Measurements from ENCODE around the gene C3orf22. TPM values are rescaled to one million over a fixed set of nuclear protein-coding genes. Genes with fewer than 3 reads are reported as not detected.

Gene C3orf22
- total RNA-seq, 1 experiment from 2014 or later: not detected

DNA sequence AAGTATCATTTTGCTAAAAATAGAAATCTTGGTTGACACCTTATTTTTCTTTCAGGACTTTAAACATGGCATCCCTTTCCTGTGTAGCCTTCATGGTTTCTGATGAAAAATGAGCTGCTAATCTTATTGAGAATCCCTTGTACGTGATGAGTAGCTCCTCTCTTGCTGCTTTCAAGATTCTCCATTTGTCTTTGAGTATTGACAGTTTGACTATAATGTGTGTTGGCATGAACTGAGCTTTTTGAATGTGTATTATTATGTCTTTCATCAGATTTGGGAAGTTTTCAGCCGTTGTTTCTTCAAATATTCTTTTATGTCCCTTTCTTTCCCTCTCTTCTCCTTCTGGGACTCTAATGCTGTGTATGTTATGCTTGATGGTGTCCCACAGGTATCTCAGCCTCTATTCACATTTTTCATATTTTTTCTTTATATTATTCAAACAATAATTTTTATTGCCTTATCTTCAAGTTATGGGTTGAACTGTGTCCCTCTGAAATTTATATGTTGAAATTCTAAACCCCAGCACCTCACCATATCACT is 4.1 kb upstream of the C3orf22 start:
- no peak for DNase-seq (ENCODE audit: low read depth)
- in situ Hi-C loops (cut with HindIII; ENCODE audit: low pct_unique_long_range_greater_than_20kb, low sequenced_read_pairs): no loop called here

DNA sequence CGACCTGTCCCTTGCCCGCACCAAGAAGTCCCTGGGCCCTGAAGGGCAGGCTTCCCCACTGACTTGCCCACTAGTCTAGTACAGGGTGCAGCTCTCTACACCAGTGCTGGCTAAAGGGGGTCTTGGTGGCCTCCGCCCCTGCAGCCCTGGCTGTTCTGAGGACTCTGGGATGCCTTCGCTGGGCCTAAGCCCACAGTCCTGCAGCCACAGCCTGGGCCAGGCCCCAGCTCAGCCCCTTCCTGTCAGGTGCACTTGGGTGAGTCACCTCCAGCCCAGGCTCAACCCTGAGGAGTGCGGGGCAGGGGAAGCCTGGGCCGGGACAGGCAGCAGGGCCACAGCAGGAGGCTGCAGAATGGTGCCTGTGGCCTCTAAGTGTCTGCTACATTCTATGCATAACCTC is 971 bp downstream of the C3orf22 start:
- in situ Hi-C loops (cut with HindIII; ENCODE audit: low pct_unique_long_range_greater_than_20kb, low sequenced_read_pairs): no loop called here
- no peak for DNase-seq (ENCODE audit: low read depth)

- in situ Hi-C loops (cut with HindIII; ENCODE audit: low pct_unique_long_range_greater_than_20kb, low sequenced_read_pairs): no loop called here
- no peak for DNase-seq (ENCODE audit: low read depth)
These were observed 1.4 kb downstream of the C3orf22 start for GRCh38 chr3:126557415-126557745.

DNA sequence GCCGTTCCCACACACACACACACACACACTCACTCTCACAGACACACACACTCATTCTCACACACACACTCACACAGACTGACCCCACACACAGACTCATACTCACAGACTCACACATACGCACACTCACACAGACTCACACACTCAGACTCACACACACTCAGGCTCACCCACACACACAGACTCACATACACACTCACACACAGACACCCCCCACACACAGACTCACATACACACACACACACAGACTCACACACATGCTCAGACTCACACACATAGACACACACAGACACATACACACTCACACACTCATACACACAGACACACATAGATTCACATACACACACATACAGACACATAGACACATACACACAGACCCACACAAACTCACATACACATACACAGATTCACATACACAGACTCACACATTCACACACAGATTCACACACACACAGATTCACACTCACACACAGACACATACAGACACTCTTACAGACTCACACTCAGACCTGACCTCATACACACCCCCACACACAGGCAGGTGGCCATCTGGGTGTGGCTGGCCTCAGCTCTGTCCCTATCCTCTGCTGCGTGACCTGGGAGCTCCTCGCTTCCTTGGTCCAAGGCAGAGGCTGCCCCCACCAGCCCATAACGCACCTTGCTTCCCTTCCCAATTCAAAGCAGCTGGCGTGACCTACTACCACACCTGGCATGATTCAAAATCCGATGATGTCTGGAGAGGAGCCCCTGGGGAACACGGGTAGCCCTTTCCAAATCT is 1.9 kb downstream of the C3orf22 start:
- DNase-seq (ENCODE audit: low read depth): no peak
- in situ Hi-C loops (cut with HindIII; ENCODE audit: low pct_unique_long_range_greater_than_20kb, low sequenced_read_pairs): no loop called here

DNA sequence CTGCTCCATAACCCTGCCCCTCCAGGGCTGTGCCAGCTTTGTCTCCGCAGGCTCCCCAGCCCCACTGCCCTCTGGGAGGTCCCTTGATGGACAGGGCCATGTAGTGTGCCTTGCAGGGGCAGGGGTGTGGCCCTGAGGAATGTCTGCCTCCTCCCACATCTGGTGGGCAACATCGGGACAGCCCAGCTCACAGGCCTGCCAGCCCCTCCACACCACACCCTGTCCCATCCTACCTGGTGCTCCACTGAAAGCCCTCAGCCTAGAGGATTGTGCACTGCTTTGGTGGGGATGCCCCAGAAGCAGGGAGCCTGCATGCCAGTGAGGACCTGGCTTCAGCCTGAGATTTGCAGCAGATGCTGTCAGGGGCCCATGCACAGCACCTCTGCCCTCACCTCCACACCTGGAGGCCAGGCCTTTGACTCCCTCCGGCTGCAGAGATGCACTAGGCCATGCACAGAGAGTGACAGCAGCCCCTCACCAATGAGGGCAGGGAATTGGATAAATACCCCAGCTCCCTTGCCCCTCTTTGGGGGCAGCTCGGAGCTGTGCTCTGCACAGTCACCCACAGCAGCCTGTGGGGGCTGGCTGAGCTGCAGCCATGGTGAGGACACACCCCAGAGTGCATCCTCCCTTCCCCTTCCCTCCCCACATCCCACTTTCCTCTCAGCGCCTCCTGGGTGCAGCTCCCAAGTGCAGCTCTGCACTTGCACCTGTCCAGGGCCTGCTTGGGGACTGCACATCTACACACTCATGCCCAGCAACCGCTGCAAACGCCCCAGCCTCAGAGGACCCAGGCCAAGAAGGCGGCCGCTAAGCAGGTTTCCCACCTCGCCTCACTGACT is 2.7 kb downstream of the C3orf22 start:
- in situ Hi-C loops (cut with HindIII; ENCODE audit: low pct_unique_long_range_greater_than_20kb, low sequenced_read_pairs): no loop called here
- no peak for DNase-seq (ENCODE audit: low read depth)

- DNase-seq (ENCODE audit: low read depth): no peak
- in situ Hi-C loops (cut with HindIII; ENCODE audit: low pct_unique_long_range_greater_than_20kb, low sequenced_read_pairs): no loop called here
These were observed 3.9 kb downstream of the C3orf22 start for GRCh38 chr3:126554560-126555525.

GRCh38 chr3:126553284-126554084 is 5.2 kb downstream of the C3orf22 start:
- in situ Hi-C loops (cut with HindIII; ENCODE audit: low pct_unique_long_range_greater_than_20kb, low sequenced_read_pairs): no loop called here
- DNase-seq (ENCODE audit: low read depth): no peak

DNA sequence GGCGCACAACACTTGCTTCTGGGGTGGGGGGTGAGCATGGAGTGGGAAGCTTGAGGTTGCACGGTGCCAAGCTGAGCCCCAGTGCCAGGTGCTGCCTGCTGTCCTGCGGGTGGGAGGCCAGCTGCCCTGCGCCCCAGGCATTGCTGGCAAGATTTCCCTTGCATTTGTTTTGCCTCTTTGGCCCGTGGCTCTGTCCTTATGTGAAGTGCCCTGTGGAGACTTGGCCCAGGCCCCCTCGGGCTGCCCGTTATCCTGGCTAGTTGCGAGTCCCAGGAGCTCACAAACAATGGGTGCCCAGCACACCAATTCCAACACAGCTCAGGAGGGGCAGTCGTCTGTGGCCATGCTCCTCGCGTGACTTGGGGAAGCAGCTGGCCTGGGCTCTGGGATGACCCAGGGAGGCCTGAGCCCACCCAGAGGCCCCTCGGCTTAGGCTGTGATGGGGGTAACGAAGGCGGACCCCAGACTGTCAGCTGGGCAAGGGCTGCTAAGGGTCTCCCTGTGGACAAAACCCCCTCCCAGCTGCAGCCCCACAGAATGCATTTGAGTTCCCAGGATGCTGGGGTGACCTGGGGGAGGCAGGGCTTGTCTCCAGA is 5.9 kb downstream of the C3orf22 start:
- in situ Hi-C loops (cut with HindIII; ENCODE audit: low pct_unique_long_range_greater_than_20kb, low sequenced_read_pairs): no loop called here
- DNase-seq (ENCODE audit: low read depth): no peak

DNA sequence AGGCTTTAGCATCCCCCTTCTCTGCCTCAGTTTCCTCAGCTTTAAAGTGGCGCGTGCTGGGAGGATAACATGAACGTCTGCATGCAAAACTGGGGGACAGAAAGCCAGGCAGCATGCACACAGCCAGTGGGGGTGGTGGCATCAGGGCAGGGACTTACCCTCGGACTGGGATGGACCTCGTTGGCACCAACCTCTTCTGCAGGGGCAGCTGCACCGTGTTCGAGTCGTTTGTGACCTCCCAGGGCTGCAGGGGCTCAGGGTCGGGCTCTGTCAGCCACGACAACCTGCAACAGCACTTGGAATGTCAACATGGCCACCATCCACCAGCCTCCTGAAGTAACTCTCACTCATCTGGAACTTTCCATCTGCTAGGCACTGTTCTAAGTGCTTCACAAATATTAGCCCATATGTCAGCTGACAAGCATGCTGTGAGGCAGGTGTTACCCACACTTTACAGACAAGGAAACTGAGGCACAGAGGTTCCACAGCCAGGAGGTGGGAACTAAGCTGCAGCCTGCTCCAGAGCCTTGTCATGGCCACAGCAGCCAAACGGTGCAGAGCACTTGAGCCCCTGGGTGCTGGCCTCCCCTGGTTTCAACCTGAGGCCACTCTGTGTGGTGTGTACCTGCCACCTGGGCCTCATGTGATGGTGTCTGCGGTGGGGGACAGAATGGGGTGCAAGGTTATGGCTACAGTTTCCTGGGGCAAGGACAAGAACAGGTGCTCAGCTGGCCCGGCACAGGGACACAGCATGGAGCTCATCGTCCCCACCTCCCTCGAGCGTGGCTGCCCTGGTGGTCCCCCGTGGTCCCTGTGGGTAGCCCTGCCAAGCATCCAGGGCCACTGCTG is 6.7 kb downstream of the C3orf22 start:
- DNase-seq (ENCODE audit: low read depth): no peak
- in situ Hi-C loops (cut with HindIII; ENCODE audit: low pct_unique_long_range_greater_than_20kb, low sequenced_read_pairs): no loop called here

- no peak for DNase-seq (ENCODE audit: low read depth)
- in situ Hi-C loops (cut with HindIII; ENCODE audit: low pct_unique_long_range_greater_than_20kb, low sequenced_read_pairs): no loop called here
These were observed 7.5 kb downstream of the C3orf22 start for GRCh38 chr3:126551121-126551838.

- in situ Hi-C loops (cut with HindIII; ENCODE audit: low pct_unique_long_range_greater_than_20kb, low sequenced_read_pairs): no loop called here
- no peak for DNase-seq (ENCODE audit: low read depth)
These were observed 8.2 kb downstream of the C3orf22 start for GRCh38 chr3:126550488-126551051.

GRCh38 chr3:126549861-126550487 is 8.8 kb downstream of the C3orf22 start:
- in situ Hi-C loops (cut with HindIII; ENCODE audit: low pct_unique_long_range_greater_than_20kb, low sequenced_read_pairs): no loop called here
- DNase-seq (ENCODE audit: low read depth): no peak

DNA sequence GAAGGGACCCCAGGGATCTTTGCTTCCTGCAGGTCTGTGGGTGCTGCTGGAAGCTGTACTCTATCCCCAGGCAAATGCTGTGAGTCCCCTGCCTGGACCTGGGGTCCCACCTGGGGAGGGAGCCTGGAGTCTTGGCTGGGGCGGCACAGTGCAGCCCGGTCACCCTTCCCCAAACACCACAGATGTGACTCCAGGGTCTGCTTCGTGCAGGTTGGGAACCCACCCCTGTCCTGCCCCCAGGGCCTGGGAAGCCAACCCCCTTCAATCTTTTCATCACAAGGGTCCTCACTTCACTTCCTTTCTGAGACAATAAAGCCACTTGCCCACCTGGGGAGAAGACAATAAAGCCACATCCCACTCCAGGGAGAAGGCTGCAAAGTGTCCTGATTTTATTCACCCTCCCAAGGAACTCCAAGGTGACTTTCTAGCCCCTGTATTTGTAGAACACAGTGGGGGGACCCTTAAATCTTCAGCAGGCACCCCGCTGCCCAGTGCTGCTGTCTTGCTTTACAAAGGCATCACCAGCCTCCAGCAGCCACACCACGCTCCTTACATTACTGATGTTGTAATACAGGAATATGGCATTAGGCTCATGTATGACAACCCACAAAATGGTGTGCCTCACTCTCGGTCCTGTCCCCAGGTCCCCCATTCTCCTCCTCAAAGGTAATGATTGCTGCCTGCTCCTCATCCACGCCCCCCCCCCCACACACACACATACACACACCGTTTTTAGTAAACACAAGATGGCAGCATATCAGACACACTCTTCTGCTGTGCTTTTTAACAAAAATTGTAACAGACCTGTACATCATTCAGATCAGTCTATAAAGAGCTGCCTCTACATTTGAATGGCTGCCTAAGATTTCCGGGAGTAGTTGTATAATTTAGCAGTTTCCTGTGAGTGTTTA is 9.9 kb downstream of the C3orf22 start:
- in situ Hi-C loops (cut with HindIII; ENCODE audit: low pct_unique_long_range_greater_than_20kb, low sequenced_read_pairs): no loop called here
- no peak for DNase-seq (ENCODE audit: low read depth)

DNA sequence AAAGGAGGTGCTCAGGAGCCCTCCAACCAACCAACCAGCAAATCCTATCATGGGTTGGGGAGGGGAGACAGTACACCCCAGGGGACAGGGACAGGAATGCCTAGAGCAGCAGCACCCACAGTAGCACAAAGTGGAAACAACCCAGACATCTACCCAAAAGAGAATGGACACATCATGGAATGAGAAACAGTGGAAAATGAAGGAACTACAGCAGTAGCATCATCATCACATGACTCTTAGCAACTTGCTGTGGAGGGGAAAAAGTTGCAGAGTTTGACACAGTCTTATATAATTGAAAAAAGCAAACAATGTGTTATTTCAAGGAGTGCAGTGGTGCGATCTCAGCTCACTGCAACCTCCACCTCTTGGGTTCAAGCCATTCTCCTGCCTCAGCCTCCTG is 11.0 kb downstream of the C3orf22 start:
- in situ Hi-C loops (cut with HindIII; ENCODE audit: low pct_unique_long_range_greater_than_20kb, low sequenced_read_pairs): no loop called here
- no peak for DNase-seq (ENCODE audit: low read depth)

Data from Caki2 (cell line).